Measurements from ENCODE around the gene MDGA2.

GRCh38 chr14:47195582-47195981 is 479.8 kb downstream of the MDGA2 start:
- TF ChIP-seq, protein P1, sequence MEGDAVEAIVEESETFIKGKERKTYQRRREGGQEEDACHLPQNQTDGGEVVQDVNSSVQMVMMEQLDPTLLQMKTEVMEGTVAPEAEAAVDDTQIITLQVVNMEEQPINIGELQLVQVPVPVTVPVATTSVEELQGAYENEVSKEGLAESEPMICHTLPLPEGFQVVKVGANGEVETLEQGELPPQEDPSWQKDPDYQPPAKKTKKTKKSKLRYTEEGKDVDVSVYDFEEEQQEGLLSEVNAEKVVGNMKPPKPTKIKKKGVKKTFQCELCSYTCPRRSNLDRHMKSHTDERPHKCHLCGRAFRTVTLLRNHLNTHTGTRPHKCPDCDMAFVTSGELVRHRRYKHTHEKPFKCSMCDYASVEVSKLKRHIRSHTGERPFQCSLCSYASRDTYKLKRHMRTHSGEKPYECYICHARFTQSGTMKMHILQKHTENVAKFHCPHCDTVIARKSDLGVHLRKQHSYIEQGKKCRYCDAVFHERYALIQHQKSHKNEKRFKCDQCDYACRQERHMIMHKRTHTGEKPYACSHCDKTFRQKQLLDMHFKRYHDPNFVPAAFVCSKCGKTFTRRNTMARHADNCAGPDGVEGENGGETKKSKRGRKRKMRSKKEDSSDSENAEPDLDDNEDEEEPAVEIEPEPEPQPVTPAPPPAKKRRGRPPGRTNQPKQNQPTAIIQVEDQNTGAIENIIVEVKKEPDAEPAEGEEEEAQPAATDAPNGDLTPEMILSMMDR (IDR thresholded peaks at IDR 0.05), result no peak
- TF ChIP-seq POLR2A (IDR thresholded peaks at IDR 0.05), result no peak

Data from Peyer's patch (tissue), 4 donors.